Measurements from ENCODE around the gene IVL.

IVL gene

GRCh38 chr1:152899883-152900282, 8.5 kb upstream of the IVL start:
- no peak for DNase-seq

- DNase-seq: no peak
Observed at GRCh38 chr1:152901631-152902030, 6.7 kb upstream of the IVL start.

- no peak for DNase-seq
Observed at GRCh38 chr1:152902636-152903035, 5.7 kb upstream of the IVL start.

- no peak for DNase-seq
Observed at GRCh38 chr1:152904688-152905440, 3.5 kb upstream of the IVL start.

- DNase-seq: no peak
Observed at GRCh38 chr1:152906023-152906565, 2.3 kb upstream of the IVL start.

GRCh38 chr1:152909206-152909605, 860 bp downstream of the IVL start:
- no peak for DNase-seq

GRCh38 chr1:152912471-152912870, 4.1 kb downstream of the IVL start:
- DNase-seq: no peak

- no peak for DNase-seq
Observed at GRCh38 chr1:152912900-152913299, 4.6 kb downstream of the IVL start.

GRCh38 chr1:152917794-152918193, 9.4 kb downstream of the IVL start:
- no peak for DNase-seq

GRCh38 chr1:152919071-152919470, 10.7 kb downstream of the IVL start:
- no peak for DNase-seq

GRCh38 chr1:152924191-152924590, 15.8 kb downstream of the IVL start:
- DNase-seq: no peak

- DNase-seq: no peak
Observed at GRCh38 chr1:152926091-152926490, 17.7 kb downstream of the IVL start.

GRCh38 chr1:152928671-152929070, 20.3 kb downstream of the IVL start:
- no peak for DNase-seq

GRCh38 chr1:152932170-152932811, 23.9 kb downstream of the IVL start:
- DNase-seq: no peak

GRCh38 chr1:152933196-152933595, 24.9 kb downstream of the IVL start:
- no peak for DNase-seq

- no peak for DNase-seq
Observed at GRCh38 chr1:152940614-152941013, 32.3 kb downstream of the IVL start.

GRCh38 chr1:152941037-152941711, 32.8 kb downstream of the IVL start:
- DNase-seq: no peak

GRCh38 chr1:152942161-152942560, 33.8 kb downstream of the IVL start:
- DNase-seq: no peak

- no peak for DNase-seq
Observed at GRCh38 chr1:152946248-152946647, 37.9 kb downstream of the IVL start.

- DNase-seq: no peak
Observed at GRCh38 chr1:152946651-152947256, 38.4 kb downstream of the IVL start, which contains the start of gene SPRR5. Gene SPRR5, plus strand, starts transcription at chr1:152947206. Its CDS starts 1,349 bp downstream, at chr1:152948555.

GRCh38 chr1:152951711-152952110, 43.4 kb downstream of the IVL start:
- no peak for DNase-seq

- no peak for DNase-seq
Observed at GRCh38 chr1:152953761-152954160, 45.4 kb downstream of the IVL start.

GRCh38 chr1:152954436-152954835, 46.1 kb downstream of the IVL start:
- DNase-seq: no peak

Measured in NCI-H748 treated with DMSO at 0.1 percent for 48 hours (cell line).